ENCODE measurements around the gene CYBC1. TPM values are rescaled to one million over a fixed set of nuclear protein-coding genes. Genes with fewer than 3 reads are reported as not detected.

Gene CYBC1
- polyA plus RNA-seq, 1 experiment = 118 TPM

DNA sequence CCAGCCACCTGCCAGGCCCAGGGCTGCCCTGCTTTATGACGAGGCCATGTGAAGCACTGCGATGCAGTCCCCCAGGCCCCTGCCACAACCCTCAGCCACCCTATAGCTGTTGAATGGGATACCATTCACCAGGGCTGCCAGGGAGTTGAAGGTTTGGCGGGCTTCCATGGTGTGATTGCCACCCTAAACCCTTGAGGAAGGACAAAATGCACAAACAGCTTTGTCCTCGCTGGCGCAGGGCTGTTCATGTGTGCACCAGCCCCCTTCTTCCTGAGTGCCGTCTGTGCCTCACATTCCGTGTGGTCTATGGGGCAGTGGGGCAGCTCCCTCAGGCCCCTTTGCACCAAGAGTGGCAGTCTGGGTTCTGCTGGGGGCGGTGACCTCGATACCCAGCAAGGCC, 33.3 kb upstream of the CYBC1 start:
- CTCF ChIA-PET = interaction anchor here (0.6 to 1.3 kb wide), 2 partner anchors 17 to 26 kb away, joined by 3 read pairs; no protein-coding TSS in a partner anchor
- Histone ChIP-seq H3K36me3 (ENCODE audit: control insufficient read depth, insufficient read depth, low read length) (peaks cover 29% of the 10 kb centered on the region), H3K4me3 (ENCODE audit: low read depth, low read length) (no peak overlapping the region), H3K27me3 (ENCODE audit: control insufficient read depth, insufficient read depth, low read length) (no peaks in the 10 kb centered on the region)
- DNase-seq (ENCODE audit: low read depth) = no peak
- POLR2A ChIA-PET = no interaction called here
- TF ChIP-seq, protein P1, sequence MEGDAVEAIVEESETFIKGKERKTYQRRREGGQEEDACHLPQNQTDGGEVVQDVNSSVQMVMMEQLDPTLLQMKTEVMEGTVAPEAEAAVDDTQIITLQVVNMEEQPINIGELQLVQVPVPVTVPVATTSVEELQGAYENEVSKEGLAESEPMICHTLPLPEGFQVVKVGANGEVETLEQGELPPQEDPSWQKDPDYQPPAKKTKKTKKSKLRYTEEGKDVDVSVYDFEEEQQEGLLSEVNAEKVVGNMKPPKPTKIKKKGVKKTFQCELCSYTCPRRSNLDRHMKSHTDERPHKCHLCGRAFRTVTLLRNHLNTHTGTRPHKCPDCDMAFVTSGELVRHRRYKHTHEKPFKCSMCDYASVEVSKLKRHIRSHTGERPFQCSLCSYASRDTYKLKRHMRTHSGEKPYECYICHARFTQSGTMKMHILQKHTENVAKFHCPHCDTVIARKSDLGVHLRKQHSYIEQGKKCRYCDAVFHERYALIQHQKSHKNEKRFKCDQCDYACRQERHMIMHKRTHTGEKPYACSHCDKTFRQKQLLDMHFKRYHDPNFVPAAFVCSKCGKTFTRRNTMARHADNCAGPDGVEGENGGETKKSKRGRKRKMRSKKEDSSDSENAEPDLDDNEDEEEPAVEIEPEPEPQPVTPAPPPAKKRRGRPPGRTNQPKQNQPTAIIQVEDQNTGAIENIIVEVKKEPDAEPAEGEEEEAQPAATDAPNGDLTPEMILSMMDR (IDR thresholded peaks at IDR 0.05; ENCODE audit: insufficient read depth, low read depth, low read length) = no peak

DNA sequence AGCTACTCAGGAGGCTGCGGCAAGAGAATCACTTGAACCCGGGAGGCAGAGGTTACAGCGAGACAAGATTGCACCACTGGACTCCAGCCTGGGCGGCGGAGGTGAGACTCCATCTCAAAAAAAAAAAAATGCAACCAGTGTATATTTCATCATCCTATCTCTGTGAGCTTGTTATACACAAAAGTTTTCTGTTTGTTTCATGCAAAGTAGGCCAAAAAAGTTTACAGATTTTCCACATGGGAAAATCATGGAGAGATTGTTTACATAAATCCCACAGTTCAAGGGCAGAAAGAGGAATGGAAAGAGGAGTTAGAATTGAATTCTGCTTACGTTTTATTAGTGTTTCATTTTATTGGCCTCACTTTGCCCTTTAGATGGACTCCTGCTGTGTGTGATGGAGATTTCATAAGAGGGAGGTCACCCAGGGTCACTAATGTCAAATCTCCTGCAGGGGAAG, 32.7 kb upstream of the CYBC1 start:
- CTCF ChIA-PET = interaction anchor here (0.6 to 1.3 kb wide), 2 partner anchors 16 to 26 kb away, joined by 3 read pairs; no protein-coding TSS in a partner anchor
- no peak overlapping the region for H3K4me3 ChIP-seq (ENCODE audit: low read depth, low read length)
- H3K27me3 ChIP-seq (ENCODE audit: control insufficient read depth, insufficient read depth, low read length) = no peaks in the 10 kb centered on the region
- DNase-seq (ENCODE audit: low read depth) = no peak
- TF ChIP-seq, protein P1 (IDR thresholded peaks at IDR 0.05; ENCODE audit: insufficient read depth, low read depth, low read length) = no peak
- POLR2A ChIA-PET = no interaction called here
- H3K36me3 ChIP-seq (ENCODE audit: control insufficient read depth, insufficient read depth, low read length) = peaks cover 29% of the 10 kb centered on the region

DNA sequence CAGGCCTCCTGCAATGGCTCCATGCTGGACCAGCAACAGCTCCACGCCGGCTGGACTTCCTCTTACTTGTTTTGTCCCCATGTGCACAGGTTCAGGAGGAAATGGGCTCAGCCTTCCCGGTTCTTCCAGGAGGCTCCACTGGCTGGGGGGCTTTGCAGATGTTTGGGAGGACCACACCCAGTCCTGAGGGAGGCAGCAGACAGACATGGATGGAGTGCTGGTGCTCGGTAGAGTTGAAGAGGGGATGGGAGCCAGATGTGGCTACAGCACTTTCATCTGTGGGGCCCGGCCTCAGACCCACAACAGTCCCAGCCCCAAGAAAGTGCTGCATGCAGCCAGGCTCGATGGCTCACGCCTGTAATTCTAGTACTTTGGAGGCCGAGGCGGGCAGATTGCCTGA, 29.8 kb upstream of the CYBC1 start:
- Histone ChIP-seq H3K36me3 (ENCODE audit: control insufficient read depth, insufficient read depth, low read length) (peaks cover 13% of the 10 kb centered on the region), H3K27me3 (ENCODE audit: control insufficient read depth, insufficient read depth, low read length) (no peaks in the 10 kb centered on the region), H3K4me3 (ENCODE audit: low read depth, low read length) (no peak overlapping the region)
- no peak for DNase-seq (ENCODE audit: low read depth)
- ChIA-PET CTCF (interaction anchor here (0.7 to 1.2 kb wide), 4 partner anchors 22 to 74 kb away, joined by 3 to 5 read pairs (median 3); no protein-coding TSS in a partner anchor), POLR2A (no interaction called here)
- TF ChIP-seq, protein P1 (IDR thresholded peaks at IDR 0.05; ENCODE audit: insufficient read depth, low read depth, low read length) = no peak

DNA sequence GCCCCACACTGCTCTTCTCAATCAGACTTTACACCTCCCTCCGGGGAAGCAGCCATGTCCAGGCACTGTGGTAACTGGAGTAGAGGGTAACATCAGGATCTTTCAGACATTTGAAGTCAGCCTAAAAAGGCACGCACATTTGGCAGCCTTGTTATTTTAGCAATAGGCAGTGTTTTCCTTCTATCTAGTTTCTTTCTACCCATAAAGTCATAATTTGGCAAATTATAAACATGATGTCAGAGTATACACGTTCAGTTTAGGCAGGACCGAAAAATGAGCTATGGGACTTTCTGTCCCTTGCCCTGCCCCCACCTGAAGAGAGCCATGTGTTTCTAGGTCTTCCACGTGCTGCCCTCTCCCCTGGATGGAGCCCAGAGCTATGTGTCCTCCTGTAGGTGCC, 29.1 kb upstream of the CYBC1 start:
- Histone ChIP-seq H3K4me3 (ENCODE audit: low read depth, low read length) (no peak overlapping the region), H3K36me3 (ENCODE audit: control insufficient read depth, insufficient read depth, low read length) (peaks cover 15% of the 10 kb centered on the region), H3K27me3 (ENCODE audit: control insufficient read depth, insufficient read depth, low read length) (no peaks in the 10 kb centered on the region)
- ChIA-PET CTCF (interaction anchor here (0.7 to 1.2 kb wide), 4 partner anchors 12 to 75 kb away, joined by 3 to 5 read pairs (median 3); no protein-coding TSS in a partner anchor), POLR2A (no interaction called here)
- no peak for DNase-seq (ENCODE audit: low read depth)
- TF ChIP-seq, protein P1 (IDR thresholded peaks at IDR 0.05; ENCODE audit: insufficient read depth, low read depth, low read length) = no peak

DNA sequence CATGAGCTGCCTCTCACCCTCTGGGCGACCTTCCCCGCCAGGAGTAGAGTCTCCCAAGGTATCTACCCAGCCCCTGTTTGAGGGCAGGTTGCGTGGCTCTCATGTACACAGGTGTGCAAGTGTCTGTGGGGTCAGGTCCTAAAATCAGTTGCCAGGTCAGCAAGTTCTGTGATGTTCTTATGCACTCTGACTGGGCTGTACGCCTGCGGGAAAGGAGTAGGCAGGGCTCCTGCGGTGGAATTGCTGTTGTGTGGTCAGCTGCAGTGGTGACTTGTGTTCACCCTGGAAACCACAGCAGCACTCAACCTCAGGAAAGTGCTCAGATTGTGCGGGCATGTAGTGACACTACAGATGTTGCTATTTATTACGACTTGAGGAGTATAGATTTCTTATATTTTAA, 27.4 kb upstream of the CYBC1 start:
- ChIA-PET CTCF (interaction anchor here (0.8 to 1.6 kb wide), 3 partner anchors 17 to 55 kb away, joined by 3 to 4 read pairs (median 3); no protein-coding TSS in a partner anchor), POLR2A (no interaction called here)
- Histone ChIP-seq H3K4me3 (ENCODE audit: low read depth, low read length) (no peak overlapping the region), H3K36me3 (ENCODE audit: control insufficient read depth, insufficient read depth, low read length) (peaks cover 12% of the 10 kb centered on the region), H3K27me3 (ENCODE audit: control insufficient read depth, insufficient read depth, low read length) (no peaks in the 10 kb centered on the region)
- DNase-seq (ENCODE audit: low read depth) = no peak
- TF ChIP-seq, protein P1 (IDR thresholded peaks at IDR 0.05; ENCODE audit: insufficient read depth, low read depth, low read length) = no peak

Data from BJ (cell line).